ENCODE results near the gene JCHAIN.

JCHAIN gene

DNA sequence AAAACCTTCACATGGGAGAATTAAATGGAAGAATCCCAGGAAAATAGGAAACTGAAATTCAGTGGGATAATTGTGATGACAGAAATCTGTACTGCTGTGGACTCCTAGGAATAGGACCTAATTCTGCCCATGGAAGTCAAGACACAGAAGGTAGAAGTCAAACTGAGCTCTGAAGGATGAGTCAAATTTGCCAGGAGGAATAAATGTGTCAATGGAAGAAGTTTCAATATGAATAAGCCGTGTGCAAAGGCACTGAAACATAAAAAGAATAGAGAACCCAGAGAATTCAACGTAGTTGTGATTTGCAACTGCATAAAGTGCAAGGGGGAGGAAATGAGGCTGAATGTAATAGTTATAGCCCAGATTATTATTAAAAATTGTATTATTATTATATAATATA lies 26.1 kb downstream of the JCHAIN start:
- DNase-seq (ENCODE audit: low spot score): no peak

DNA sequence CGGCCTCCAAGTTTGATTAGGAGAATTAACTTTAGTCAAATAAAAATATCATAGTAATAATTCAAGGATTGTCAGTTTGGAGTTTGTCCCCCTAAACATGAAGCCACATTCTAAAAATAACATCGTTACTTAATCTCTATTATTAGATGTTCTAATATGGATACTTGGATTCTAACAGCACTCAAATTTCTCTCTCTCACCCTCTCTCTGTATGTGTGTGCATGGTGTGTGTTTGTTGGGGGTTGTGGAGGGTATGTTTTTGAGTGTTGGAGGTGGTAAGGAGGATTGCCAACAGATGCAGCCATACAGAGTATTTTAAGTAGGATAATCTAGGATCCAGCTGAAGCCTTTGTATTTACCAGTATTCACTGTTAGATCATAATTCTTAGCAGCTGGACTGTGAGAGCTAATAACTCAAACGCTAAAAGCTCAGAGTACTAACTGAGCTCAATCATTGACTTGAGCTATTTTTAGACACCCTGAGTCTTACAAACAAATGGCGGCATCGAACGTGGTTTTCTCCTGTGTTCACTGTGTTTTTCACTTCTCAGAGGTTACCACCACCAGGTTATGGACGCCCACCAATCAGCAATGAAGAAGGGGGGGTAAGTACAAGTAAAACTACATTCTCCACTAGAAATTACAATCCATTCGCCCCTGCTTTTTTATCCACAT lies 28.9 kb downstream of the JCHAIN start:
- no peak for DNase-seq (ENCODE audit: low spot score)

DNA sequence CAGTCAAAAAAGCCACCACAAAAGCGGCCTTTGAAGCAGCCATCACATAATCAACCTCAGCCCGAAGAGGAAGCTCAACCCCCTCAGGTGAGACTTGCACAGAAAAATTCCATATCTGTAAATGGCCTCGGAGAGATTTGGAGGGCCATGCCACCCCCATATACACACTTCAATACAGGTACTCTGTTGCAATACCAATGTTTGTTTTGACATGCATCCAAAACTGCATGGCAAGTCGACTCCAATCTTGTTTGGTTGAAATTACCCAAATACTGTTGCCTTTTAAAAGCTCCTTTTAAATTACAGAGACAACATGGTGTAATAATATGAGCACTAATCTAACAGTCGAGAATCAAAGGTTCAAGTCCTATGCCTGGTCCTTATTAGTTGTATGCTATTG lies 31.8 kb downstream of the JCHAIN start:
- no peak for DNase-seq (ENCODE audit: low spot score)

DNA sequence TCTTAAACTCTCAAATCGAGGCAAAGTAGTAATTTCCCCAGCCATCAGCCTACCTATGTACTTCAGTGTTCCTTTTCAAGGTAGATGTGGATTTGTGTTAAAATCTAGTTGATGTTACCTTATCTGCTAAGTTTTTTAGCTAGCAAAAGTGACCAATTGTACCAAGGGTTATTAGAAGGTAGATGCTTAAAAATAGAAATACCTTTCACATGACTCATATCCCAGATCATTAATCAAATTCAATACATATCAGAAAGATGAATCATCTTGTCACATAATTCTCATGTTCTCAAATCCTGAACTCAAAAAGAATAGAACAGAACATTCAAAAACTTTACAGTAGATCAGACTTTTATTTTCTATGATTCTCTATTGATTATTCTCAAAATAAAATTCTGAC lies 34.3 kb downstream of the JCHAIN start:
- DNase-seq (ENCODE audit: low spot score): no peak

DNA sequence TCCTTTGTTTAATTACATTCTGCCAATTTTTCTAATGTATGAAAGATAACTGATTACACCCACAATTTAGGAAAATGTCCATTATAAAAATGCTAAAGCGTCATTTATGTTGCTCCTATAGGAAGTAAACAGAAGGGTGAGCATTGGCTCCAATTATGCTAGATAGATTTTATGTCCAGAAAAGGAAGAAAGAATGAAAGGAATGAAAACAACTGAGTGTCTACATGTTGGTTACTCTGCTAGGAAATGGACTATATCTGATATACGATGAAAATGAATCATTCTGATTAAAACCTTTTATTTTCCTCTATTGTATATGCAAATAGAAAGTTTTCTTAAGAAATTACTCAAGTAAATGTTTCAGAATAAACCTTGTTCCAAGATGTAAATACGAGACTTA lies 36.1 kb downstream of the JCHAIN start:
- no peak for DNase-seq (ENCODE audit: low spot score)

DNA sequence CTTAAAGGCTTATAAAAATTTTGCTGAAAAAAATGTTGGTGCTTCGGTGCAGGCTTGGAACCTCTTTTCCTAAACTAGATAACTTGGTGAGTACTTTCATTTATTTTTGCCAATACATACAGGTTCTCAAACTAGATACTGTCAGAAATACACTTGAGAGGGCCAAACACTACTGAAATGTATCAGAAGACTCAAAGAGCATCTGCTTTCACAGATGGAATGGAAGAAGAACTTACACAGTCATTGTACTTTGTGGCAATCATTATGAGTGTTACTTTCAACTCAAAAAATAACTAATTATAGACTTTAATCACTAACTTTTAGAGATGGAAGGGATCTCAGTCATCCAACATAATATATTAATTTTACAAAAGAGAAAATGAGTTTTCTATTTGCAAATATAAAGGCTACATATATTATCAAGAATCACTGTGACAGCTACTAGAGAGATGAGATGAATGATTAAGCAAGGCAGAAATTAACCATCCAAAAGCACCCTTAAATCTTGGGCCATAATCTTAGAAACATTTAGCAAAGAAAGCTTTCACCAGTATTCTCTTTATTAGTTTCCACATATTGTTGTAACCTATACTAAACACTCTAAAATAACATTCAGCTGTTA lies 36.7 kb downstream of the JCHAIN start:
- DNase-seq (ENCODE audit: low spot score): no peak

DNA sequence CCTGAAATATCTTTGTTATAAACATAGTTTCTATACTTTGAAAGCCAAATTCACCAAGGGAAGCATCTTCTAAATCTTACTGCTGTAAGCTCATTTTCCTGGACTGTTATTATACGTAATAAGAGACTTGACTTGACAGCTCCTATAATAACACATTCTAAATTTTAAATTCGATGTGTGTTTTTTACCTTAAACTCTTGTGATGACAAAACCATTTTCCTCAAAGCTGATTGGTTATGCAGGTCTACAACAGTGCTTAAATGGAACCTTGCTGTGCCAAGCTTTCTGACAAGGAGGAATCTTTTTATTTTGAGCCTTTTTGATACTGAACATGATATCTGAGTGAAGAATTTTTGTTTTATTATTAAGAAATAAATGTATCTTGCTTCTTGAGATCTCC lies 37.9 kb downstream of the JCHAIN start, which contains the start of gene ENAM:
Gene ENAM (plus strand): TSS at position 301 of the 400 bp plus-strand sequence. CDS start 757 bp downstream, outside the sequence.
- DNase-seq (ENCODE audit: low spot score): no peak

DNA sequence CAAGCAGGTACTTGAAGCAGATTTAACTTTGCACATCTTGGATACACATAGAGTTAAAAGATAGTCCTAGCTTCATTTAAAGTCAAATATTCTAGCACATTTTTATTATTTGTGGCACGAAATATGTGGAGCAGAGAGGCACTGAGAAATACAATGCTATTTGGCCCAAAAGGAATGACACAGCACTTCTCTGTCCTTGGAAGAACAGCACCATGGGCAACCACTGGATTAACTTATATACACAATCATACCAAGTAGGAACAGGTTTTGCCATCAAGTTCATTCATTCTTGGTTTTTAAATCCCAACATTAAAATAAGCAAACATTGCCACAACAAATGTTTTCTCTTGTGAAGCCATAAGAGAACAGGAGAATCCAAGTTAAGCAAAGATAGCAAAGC lies 38.7 kb downstream of the JCHAIN start:
- DNase-seq (ENCODE audit: low spot score): no peak

DNA sequence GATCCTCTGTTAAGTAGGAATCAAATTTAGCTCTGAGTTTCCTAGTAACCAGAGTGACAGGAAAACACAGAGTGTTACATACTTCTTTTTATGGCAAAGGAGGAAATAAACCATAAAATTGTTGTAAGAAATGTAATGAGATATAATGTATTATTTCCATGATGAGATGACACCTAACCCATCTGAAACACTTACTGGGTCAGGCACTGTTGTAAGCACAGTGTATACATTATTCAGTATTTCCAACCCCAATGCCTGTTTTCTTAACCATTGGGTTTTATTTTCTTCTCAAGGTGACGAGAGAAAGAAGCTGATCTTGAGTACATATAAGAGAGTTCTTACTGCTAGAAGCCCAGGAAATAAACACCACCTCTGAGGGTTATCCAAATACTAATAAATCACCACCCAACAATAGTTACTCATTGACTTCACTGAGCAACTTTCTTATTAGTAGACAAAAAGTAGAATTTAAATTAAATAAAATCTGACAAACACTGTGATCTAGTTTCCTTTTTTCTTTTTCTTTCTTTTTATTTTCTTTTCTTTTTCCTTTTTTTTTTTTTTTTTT lies 42.0 kb downstream of the JCHAIN start:
- DNase-seq (ENCODE audit: low spot score): no peak

DNA sequence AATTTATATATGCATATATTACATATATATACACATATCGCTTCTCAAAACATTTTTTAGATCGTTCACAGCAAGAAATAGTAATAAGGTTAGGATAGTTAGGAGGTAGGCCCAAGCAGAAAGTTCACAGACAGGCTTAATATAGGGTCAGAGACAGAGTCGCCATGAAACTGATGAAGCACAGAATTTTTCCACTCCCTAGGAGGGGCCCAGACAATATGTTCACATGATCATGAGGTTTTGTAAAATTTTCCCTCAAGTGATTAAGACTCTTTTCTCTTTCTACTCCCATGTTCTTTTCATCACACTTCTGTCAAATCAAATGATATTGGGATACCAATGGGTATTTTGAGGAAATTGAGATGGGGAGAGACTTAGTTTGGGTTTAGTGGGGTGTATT lies 43.0 kb downstream of the JCHAIN start:
- DNase-seq (ENCODE audit: low spot score): no peak

DNA sequence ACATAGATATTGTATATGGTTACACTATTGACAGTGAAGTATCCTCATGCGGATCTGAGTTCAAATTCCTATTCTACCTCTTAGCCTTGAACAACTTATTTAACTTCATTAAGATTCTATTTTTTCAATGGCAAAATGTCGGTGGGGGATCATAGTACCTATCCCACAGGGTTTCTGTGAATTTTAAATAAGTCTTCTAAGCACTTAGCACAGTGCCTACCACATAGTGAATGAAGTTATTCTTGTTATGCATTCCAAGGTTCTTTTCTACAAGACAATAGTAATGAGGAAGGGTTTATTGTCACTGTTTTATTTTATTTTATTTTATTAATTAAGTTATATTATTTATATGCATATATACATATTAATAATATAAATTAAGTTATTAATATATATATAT lies 46.5 kb downstream of the JCHAIN start:
- no peak for DNase-seq (ENCODE audit: low spot score)

DNA sequence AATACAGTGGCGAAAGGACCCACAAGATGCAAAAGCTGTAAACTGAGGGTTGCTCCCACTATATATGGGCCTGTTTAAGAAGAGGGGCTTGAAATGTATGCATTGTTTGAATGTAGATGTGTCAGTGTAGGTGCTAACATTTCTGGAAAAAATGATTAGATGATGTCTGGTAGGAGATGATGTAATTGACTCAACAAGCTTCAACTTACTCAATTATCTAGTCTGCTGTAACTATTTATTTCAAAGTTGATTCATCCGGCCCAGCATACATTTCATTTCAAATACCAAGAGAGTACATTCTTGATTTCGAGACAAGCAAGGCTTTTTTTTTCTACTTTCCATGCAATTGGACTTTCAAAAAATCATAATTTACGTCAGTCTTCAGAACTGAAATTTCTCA lies 47.0 kb downstream of the JCHAIN start:
- no peak for DNase-seq (ENCODE audit: low spot score)

DNA sequence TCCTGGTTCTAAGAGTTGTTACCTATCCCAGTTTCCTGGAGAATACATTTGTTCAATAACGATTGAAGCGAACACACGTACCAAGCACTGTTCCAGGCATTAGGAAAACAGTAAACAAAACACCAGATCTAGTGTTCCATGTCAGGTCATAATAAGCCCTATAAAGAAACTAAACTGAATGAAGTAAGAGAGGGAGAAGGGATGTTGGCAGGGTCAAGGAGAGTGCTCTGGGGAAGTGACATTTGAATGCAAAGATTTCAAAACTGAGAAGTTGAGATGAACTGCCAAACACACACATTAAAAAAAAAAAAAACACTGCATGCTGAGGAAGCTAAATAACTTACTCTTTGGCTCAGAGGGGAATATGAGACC lies 52.1 kb downstream of the JCHAIN start:
- no peak for DNase-seq (ENCODE audit: low spot score)

DNA sequence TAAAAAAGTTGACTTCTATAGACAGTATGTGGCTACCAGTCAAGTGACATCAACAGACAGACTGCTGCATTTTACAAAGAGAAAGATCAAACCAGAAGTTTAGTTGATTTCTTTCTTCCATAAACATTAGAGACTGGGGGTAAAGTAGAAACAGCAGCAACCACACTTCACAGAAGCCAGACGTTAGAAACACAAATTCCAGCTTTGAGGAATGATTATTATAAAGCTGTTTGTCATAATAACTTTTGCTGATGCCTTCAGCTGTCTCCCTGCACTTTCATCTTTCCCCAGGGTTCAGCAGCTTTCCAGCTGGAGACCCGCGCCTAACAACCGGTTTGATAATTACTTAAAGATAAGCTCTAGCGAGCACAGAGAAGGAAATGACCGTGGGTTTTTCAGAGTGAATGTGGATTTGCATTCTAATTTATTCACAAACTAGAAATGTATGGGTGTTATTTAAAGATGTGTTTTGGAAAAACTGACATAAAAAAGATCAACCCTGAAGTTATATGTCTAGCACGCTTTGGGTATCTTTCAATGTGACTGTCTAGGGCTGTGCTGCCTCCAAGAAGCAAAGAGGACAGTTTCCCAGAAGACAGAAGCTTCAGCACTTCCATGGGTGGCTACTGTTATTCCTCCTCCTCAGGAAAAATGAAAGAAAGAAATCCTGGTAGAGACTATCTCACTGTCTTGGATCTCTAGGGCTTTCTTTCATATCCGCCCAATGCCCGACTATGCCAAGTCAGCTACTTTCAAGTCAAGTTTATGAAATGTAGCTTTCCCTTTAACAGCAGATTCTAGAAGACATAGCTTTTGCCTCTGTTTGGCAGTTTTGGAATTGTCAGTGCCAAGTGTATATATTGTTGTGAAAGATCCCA lies 52.8 kb downstream of the JCHAIN start:
- DNase-seq (ENCODE audit: low spot score): no peak

DNA sequence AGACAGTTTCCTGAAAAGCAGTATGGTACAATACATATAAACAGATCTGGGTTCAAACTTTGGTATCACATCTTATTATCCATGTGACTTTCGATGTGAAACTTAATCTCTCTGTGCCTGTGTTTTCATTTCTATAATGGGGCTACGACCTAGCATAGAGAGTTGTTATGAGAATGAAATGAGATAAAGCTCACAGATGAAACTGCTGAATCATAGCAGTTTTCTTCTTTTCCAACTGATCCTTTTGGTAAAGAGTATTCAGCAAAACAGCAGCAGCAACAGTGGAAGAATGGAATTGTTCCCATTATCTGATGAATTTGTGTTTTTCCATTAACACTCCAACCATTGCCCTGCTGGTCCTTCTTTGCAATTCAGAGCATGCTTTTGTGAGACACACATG lies 58.0 kb downstream of the JCHAIN start:
- DNase-seq (ENCODE audit: low spot score): no peak

DNA sequence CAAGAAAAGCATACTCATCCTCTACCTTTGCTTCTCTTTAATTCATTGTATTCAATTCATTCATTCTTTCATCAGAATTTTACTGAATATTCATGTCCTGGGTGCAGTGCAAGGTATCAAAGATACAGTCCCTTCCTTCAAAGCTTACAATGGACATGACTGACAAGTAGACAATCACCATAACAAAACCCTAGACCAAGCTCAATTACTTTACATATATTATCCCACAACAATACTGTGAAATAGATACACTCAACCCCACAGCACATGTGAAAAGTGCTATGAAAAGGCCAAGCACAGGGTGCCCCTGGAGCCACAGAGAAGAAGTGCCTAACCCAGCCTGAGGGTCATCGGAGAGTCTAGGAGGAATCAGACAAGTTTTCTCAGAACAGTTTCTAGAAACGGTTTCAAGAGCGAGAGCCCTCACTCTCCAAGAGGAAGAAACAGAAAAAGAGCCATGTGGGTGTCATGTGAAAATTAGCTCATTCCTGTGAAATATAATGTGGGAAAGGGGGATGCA lies 58.9 kb downstream of the JCHAIN start:
- no peak for DNase-seq (ENCODE audit: low spot score)

DNA sequence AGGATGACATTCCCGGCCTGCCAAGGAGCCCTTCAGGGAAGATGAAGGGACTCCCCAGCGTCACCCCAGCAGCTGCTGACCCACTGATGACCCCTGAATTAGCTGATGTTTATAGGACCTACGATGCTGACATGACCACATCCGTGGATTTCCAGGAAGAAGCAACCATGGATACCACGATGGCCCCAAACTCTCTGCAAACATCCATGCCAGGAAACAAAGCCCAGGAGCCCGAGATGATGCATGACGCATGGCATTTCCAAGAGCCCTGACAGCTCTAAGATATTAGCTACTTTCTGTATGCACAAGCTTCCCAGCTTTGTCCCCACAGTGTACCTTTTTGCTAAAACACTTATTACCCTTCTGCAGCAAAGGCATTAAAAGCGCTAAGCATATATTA lies 59.8 kb downstream of the JCHAIN start:
- DNase-seq (ENCODE audit: low spot score): no peak

Measured in left forelimb (tissue), 1 donor.